Vagina (tissue), 2 donors: ENCODE data around the gene SNX21.

Experiments used
- POLR2AphosphoS5 ChIP-seq, 2 donors: sonication (generic); formaldehyde crosslinking; IDR thresholded peaks; one replicate each; pipeline ENCODE4 v1.9.0; 2017; ENCODE audit warnings: antibody characterized with exemption in 2 of 2, mild to moderate bottlenecking in 2 of 2, low read depth in 1 of 2; ENCODE audit not compliant: insufficient read depth in 1 of 2
- TF ChIP-seq, protein P1 (sequence below), 3 experiments: fragments of 450-650 bp in 2 of 3; fragments of 200-600 bp in 1 of 3; sonication (generic) in 1 of 3; IDR thresholded peaks; one replicate each; pipeline ENCODE4 v1.5.1; 2017 to 2019; ENCODE audit warnings: antibody characterized with exemption in 3 of 3, mild to moderate bottlenecking in 2 of 3, moderate library complexity in 2 of 3

DNA sequence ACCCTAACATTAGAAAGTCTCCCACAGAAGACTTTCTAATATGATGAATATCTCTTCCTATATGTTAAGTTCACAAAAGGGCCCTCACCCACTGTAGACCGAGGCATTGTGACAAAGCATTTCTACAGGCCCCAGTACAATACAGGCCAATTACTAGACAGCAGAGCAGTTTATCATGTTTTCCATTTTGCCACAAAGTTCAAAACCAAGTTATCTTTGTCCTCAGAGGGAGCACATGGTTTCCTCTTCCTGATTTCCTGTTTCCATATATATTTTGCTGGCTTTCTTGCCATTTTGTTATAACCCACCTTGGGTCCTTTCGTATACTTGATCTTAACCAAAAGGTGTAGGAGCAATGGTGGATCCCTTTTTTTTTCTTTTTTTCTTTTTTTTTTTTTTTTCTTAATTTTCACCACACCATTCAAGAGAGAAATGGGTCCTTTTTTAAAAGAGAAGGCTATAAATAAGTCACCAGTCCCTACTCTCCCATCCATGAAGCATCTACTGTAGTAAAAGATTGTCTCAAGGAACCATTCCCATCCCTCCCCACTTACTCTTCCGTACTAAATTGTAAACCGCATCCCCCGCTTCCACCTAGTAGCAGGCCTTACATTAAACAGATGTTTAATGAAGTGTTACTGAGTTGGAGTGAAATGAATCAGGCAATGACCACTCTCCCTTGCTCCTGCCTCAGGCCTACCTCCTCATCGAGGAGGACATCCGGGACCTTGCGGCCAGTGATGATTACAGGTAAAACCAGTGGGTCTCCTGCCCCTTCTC is 23.2 kb upstream of the SNX21 start:
- TF ChIP-seq, protein P1, sequence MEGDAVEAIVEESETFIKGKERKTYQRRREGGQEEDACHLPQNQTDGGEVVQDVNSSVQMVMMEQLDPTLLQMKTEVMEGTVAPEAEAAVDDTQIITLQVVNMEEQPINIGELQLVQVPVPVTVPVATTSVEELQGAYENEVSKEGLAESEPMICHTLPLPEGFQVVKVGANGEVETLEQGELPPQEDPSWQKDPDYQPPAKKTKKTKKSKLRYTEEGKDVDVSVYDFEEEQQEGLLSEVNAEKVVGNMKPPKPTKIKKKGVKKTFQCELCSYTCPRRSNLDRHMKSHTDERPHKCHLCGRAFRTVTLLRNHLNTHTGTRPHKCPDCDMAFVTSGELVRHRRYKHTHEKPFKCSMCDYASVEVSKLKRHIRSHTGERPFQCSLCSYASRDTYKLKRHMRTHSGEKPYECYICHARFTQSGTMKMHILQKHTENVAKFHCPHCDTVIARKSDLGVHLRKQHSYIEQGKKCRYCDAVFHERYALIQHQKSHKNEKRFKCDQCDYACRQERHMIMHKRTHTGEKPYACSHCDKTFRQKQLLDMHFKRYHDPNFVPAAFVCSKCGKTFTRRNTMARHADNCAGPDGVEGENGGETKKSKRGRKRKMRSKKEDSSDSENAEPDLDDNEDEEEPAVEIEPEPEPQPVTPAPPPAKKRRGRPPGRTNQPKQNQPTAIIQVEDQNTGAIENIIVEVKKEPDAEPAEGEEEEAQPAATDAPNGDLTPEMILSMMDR (IDR thresholded peaks at IDR 0.05) = no peak
- TF ChIP-seq POLR2AphosphoS5 (IDR thresholded peaks at IDR 0.05; ENCODE audit: insufficient read depth in 1 of 2, low read depth in 1 of 2) = no peak
